HFF-Myc (cell line): Measurements from ENCODE around the gene PROSER3.

Source experiments
- DNase-seq: peaks from one replicate; pipeline ENCODE4 v3.0.0-alpha.2; 2011; ENCODE audit warnings: low read depth; ENCODE audit errors: extremely low read depth
- H3K4me3 ChIP-seq: replicated peaks from 2 replicates; pipeline ENCODE4 v1.5.1; 2011; ENCODE audit warnings: low read depth, mild to moderate bottlenecking, control low read depth, low read length
- CTCF ChIP-seq: IDR thresholded peaks from 2 replicates; pipeline ENCODE4 v1.5.1; 2012; ENCODE audit warnings: mild to moderate bottlenecking, low read depth, low read length, control low read depth; ENCODE audit errors: missing control alignments

Gene PROSER3

GRCh38 chr19:35811317-35812219 is 53.6 kb downstream of the PROSER3 start:
- TF ChIP-seq CTCF: no peak
- DNase-seq: no peak
- H3K4me3 ChIP-seq: no peak overlapping the region

GRCh38 chr19:35812220-35813042 is 54.5 kb downstream of the PROSER3 start, which contains the start of gene PRODH2:
Gene PRODH2 (minus strand): TSS chr19:35812845. CDS start chr19:35812805, 40 bp downstream.
- no peak for TF ChIP-seq CTCF
- H3K4me3 ChIP-seq: no peak within 1 kb of the TSS
- DNase-seq: no peak

GRCh38 chr19:35813043-35813890 is 55.3 kb downstream of the PROSER3 start:
- H3K4me3 ChIP-seq: no peak overlapping the region
- no peak for DNase-seq
- no peak for TF ChIP-seq CTCF

- H3K4me3 ChIP-seq: no peak overlapping the region
- DNase-seq: no peak
- no peak for TF ChIP-seq CTCF
Measured at GRCh38 chr19:35816262-35816661, 58.3 kb downstream of the PROSER3 start.

GRCh38 chr19:35816846-35817245 is 58.9 kb downstream of the PROSER3 start:
- DNase-seq: no peak
- TF ChIP-seq CTCF: no peak

GRCh38 chr19:35818445-35818844 is 60.5 kb downstream of the PROSER3 start:
- DNase-seq: no peak
- H3K4me3 ChIP-seq: no peak overlapping the region
- TF ChIP-seq CTCF: no peak

More at GRCh38 chr19:35816846-35817245, 58.9 kb downstream of the PROSER3 start:
- H3K4me3 ChIP-seq: no peak overlapping the region
